GM19438 (cell line): ENCODE data around the gene TMEM164.
A peak's percentile ranks its signal among the peaks of the same experiment; 100 is the strongest.
"Not testable (repeated sequence)": the region's sequence is repeated elsewhere in the genome, so short reads cannot be mapped to it uniquely, and the experiment has no call there.

Experiments
- ATAC-seq: cut with Tn5 transposase; IDR thresholded peaks from one replicate; pipeline ENCODE4 v1.9.1; 2021; ENCODE audit warnings: low read depth; ENCODE audit not compliant: unreplicated experiment

Gene TMEM164

GRCh38 chrX:110123331-110123782 is 120.4 kb downstream of the TMEM164 start:
- no peak for ATAC-seq

- ATAC-seq = no peak
Measured at GRCh38 chrX:110125446-110126162, 122.7 kb downstream of the TMEM164 start.

- ATAC-seq = no peak
Measured at GRCh38 chrX:110131031-110131430, 128.1 kb downstream of the TMEM164 start.

GRCh38 chrX:110132450-110133114 is 129.7 kb downstream of the TMEM164 start:
- ATAC-seq = no peak

- no peak for ATAC-seq
Measured at GRCh38 chrX:110133735-110134370, 130.9 kb downstream of the TMEM164 start.

GRCh38 chrX:110135618-110136017 is 132.7 kb downstream of the TMEM164 start:
- no peak for ATAC-seq

GRCh38 chrX:110136136-110136535 is 133.2 kb downstream of the TMEM164 start:
- no peak for ATAC-seq

GRCh38 chrX:110138557-110138956 is 135.6 kb downstream of the TMEM164 start:
- no peak for ATAC-seq

GRCh38 chrX:110139172-110139571 is 136.3 kb downstream of the TMEM164 start:
- ATAC-seq = no peak

- ATAC-seq = no peak
Measured at GRCh38 chrX:110142096-110142495, 139.2 kb downstream of the TMEM164 start.

GRCh38 chrX:110143454-110144210 is 140.7 kb downstream of the TMEM164 start:
- ATAC-seq = no peak

GRCh38 chrX:110145311-110145710 is 142.4 kb downstream of the TMEM164 start:
- no peak for ATAC-seq

- peak; percentile 78 for ATAC-seq
Measured at GRCh38 chrX:110145854-110146253, 142.9 kb downstream of the TMEM164 start.

- ATAC-seq = peak; percentile 78
Measured at GRCh38 chrX:110146521-110146920, 143.6 kb downstream of the TMEM164 start.

- ATAC-seq = no peak
Measured at GRCh38 chrX:110153244-110153643, 150.3 kb downstream of the TMEM164 start.

- no peak for ATAC-seq
Measured at GRCh38 chrX:110153896-110154295, 151.0 kb downstream of the TMEM164 start.

- not testable (repeated sequence) for ATAC-seq
Measured at GRCh38 chrX:110154328-110154727, 151.4 kb downstream of the TMEM164 start.

GRCh38 chrX:110155759-110156158 is 152.8 kb downstream of the TMEM164 start:
- ATAC-seq = no peak

- ATAC-seq = no peak
Measured at GRCh38 chrX:110156167-110156754, 153.3 kb downstream of the TMEM164 start.

GRCh38 chrX:110157444-110157843 is 154.5 kb downstream of the TMEM164 start:
- no peak for ATAC-seq
